Measurements from ENCODE around the gene ANXA3. TPM values are rescaled to one million over a fixed set of nuclear protein-coding genes. Genes with fewer than 3 reads are reported as not detected.

Gene ANXA3
- total RNA-seq, 3 donors from 2014 or later, result 24.4 to 46.4 (median 35.5) TPM

DNA sequence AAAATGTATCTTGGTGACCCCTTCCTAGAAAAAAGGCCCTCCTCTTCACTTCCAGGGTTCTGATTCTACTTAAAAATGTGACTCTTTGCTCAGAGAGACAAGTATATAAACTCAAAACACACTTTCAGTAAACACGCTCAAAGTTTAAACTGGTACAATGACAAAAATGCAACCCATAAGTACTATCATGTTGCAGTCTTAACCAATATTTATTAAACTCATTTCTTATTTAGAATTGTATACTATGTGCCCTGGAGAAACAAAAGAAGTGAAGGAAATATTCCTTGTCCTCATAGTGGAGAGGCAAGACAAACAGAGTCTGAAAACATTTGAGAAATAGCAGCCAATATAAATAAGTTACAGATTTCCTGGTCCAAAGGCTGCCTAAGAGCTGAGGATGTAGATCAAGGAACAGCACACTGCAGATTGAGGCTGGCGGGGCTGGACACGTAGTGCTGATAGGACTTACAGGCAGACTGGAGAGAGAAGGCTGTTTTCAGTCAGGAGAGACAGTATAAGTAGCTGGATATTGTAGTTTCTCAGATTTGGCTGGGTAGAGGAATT lies 39.1 kb upstream of the ANXA3 start:
- H3K4me1 ChIP-seq (ENCODE audit: low read depth), result peaks cover 11% of the 10 kb centered on the region
- no peaks in the 10 kb centered on the region for H3K9me3 ChIP-seq
- TF ChIP-seq CTCF (IDR thresholded peaks at IDR 0.05), result no peak
- no peaks in the 10 kb centered on the region for H3K36me3 ChIP-seq (ENCODE audit: low read depth)
- peak; percentile 98 for ATAC-seq
- no peak overlapping the region for H3K4me3 ChIP-seq
- intact Hi-C loops (cut with DNase I, micrococcal nuclease), result loop anchor here in 1 of 2 donors (5.0 kb wide), 1 partner anchor 455 kb away; the partner anchor contains the start of gene FRAS1
- DNase-seq, result peak; percentile 67 to 74 (median 70)

DNA sequence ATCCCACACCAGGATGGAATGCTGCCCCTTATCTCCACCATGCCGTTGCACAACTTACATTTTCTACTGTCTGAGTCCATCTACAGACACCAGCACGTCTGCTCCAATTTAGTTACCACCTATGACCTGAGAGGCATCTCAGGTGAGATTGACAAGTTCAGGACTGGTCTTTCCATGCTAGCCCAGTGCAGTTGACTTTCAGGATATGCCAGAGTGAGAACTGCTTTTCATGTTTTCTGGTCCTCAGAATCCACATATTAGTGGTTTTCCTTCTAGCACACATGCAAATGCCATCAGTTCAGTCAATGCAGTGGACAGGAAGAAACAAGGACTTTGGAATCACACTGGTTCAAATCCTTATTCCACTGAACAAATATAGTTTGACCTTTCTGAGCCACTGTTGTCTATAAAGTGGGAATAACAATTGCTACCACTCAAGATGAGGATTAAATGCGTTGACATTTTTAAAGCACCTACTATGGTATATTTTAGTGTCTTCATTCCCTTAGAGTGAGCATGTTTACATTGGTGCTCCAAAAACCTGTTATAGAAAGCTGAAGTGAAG lies 38.1 kb upstream of the ANXA3 start:
- Histone ChIP-seq H3K36me3 (ENCODE audit: low read depth) (no peaks in the 10 kb centered on the region), H3K4me3 (no peak overlapping the region), H3K4me1 (ENCODE audit: low read depth) (peaks cover 11% of the 10 kb centered on the region), H3K9me3 (no peaks in the 10 kb centered on the region)
- TF ChIP-seq CTCF (IDR thresholded peaks at IDR 0.05), result no peak
- no peak for DNase-seq
- ATAC-seq, result peak; percentile 49
- intact Hi-C loops (cut with DNase I, micrococcal nuclease), result loop anchor here in 1 of 2 donors (5.0 kb wide), 1 partner anchor 456 kb away; the partner anchor contains the start of gene FRAS1

- Histone ChIP-seq H3K4me3 (no peak overlapping the region), H3K36me3 (ENCODE audit: low read depth) (no peaks in the 10 kb centered on the region), H3K4me1 (ENCODE audit: low read depth) (peaks cover 11% of the 10 kb centered on the region), H3K9me3 (no peaks in the 10 kb centered on the region)
- peak; percentile 29 for TF ChIP-seq CTCF (IDR thresholded peaks at IDR 0.05)
- no peak for ATAC-seq
- DNase-seq, result peak in 1 of 3 donors; percentile 16
- intact Hi-C loops (cut with DNase I, micrococcal nuclease), result loop anchor here in 1 of 2 donors (5.0 kb wide), 1 partner anchor 560 kb away; no protein-coding TSS in a partner anchor
Observed at GRCh38 chr4:78517050-78517652, 34.4 kb upstream of the ANXA3 start.

GRCh38 chr4:78518561-78518960 lies 33.0 kb upstream of the ANXA3 start:
- ATAC-seq, result no peak
- Histone ChIP-seq H3K9me3 (no peaks in the 10 kb centered on the region), H3K4me1 (ENCODE audit: low read depth) (peaks cover 5% of the 10 kb centered on the region), H3K4me3 (no peak overlapping the region), H3K36me3 (ENCODE audit: low read depth) (no peaks in the 10 kb centered on the region)
- intact Hi-C loops (cut with DNase I, micrococcal nuclease), result loop anchor here in 1 of 2 donors (5.0 kb wide), 1 partner anchor 561 kb away; no protein-coding TSS in a partner anchor
- TF ChIP-seq CTCF (IDR thresholded peaks at IDR 0.05), result no peak
- no peak for DNase-seq

- Histone ChIP-seq H3K9me3 (no peaks in the 10 kb centered on the region), H3K4me1 (ENCODE audit: low read depth) (no peaks in the 10 kb centered on the region), H3K36me3 (ENCODE audit: low read depth) (no peaks in the 10 kb centered on the region), H3K4me3 (no peak overlapping the region)
- no peak for TF ChIP-seq CTCF (IDR thresholded peaks at IDR 0.05)
- no peak for DNase-seq
- no peak for ATAC-seq
- intact Hi-C loops (cut with DNase I, micrococcal nuclease), result loop anchor here in 1 of 2 donors (5.0 kb wide), 1 partner anchor 563 kb away; no protein-coding TSS in a partner anchor
Observed at GRCh38 chr4:78519962-78520361, 31.6 kb upstream of the ANXA3 start.

Measured in mucosa of descending colon (tissue), 3 donors.